Left ventricle myocardium inferior (tissue), 1 donor: ENCODE results near the gene SLIT3. TPM values are rescaled to one million over a fixed set of nuclear protein-coding genes. Genes with fewer than 3 reads are reported as not detected.

Source experiments
- DNase-seq: peaks from one replicate; pipeline ENCODE4 v3.0.0-alpha.2; 2020
- H3K27ac ChIP-seq: fragments of 200-600 bp; replicated peaks from 2 replicates; pipeline ENCODE4 v1.8.0; 2021
- H3K27me3 ChIP-seq: fragments of 200-600 bp; 2 replicates; pipeline ENCODE4 v1.8.0; 2021; ENCODE audit warnings: low read depth
- H3K36me3 ChIP-seq: fragments of 200-600 bp; 2 replicates; pipeline ENCODE4 v1.8.0; 2021
- H3K4me1 ChIP-seq: fragments of 200-600 bp; 2 replicates; pipeline ENCODE4 v1.8.0; 2021
- H3K4me3 ChIP-seq: fragments of 200-600 bp; 2 replicates; pipeline ENCODE4 v1.8.0; 2021; ENCODE audit warnings: mild to moderate bottlenecking, moderate library complexity
- H3K9me3 ChIP-seq: fragments of 200-600 bp; replicated peaks from 2 replicates; pipeline ENCODE4 v1.8.0; 2021
- CTCF ChIP-seq: fragments of 200-600 bp; IDR thresholded peaks from 2 replicates; pipeline ENCODE4 v1.8.0; 2021; ENCODE audit warnings: antibody characterized with exemption, mild to moderate bottlenecking, borderline replicate concordance
- intact Hi-C: fragments of 100-400 bp; cut with micrococcal nuclease; formaldehyde crosslinking; loops from one replicate; pipeline ENCODE4 v1.11.0; 2022
- total RNA-seq: library from RNA; stranded (reverse); fragmentation: NEBNext Ultra II Directional; extraction: Animal tissue kit (Norgen Biotek cat#: 25700); gene quantifications from one replicate; pipeline ENCODE4 v1.2.1, GENCODE V29; 2021
- donor health status: DM: no; HTN: yes; CAD: no; lungs with severe emphysema.

The SLIT3 gene
- total RNA-seq, 1 donor from 2014 or later = 22.7 TPM

- intact Hi-C loops = no loop called here
- Histone ChIP-seq H3K4me3 (no peak overlapping the region), H3K27ac (no peak overlapping the region), H3K36me3 (no peaks in the 10 kb centered on the region), H3K4me1 (no peaks in the 10 kb centered on the region), H3K9me3 (peaks cover 6% of the 10 kb centered on the region), H3K27me3 (peaks cover 11% of the 10 kb centered on the region)
- no peak for DNase-seq
- TF ChIP-seq CTCF = no peak
Measured at GRCh38 chr5:168771678-168772077, 529.3 kb downstream of the SLIT3 start.

GRCh38 chr5:168770996-168771395 is 529.9 kb downstream of the SLIT3 start:
- TF ChIP-seq CTCF = no peak
- no peak overlapping the region for H3K27ac ChIP-seq
- no peaks in the 10 kb centered on the region for H3K36me3 ChIP-seq
- H3K4me3 ChIP-seq = no peak overlapping the region
- no peak for DNase-seq
- H3K9me3 ChIP-seq = peaks cover 6% of the 10 kb centered on the region
- peaks cover 14% of the 10 kb centered on the region for H3K27me3 ChIP-seq
- no peaks in the 10 kb centered on the region for H3K4me1 ChIP-seq
- intact Hi-C loops = no loop called here

- no peaks in the 10 kb centered on the region for H3K36me3 ChIP-seq
- H3K27ac ChIP-seq = no peak overlapping the region
- intact Hi-C loops = no loop called here
- DNase-seq = no peak
- no peak overlapping the region for H3K4me3 ChIP-seq
- H3K9me3 ChIP-seq = peaks cover 6% of the 10 kb centered on the region
- H3K27me3 ChIP-seq = peaks cover 14% of the 10 kb centered on the region
- no peaks in the 10 kb centered on the region for H3K4me1 ChIP-seq
- no peak for TF ChIP-seq CTCF
Measured at GRCh38 chr5:168770036-168770498, 530.9 kb downstream of the SLIT3 start.

- Histone ChIP-seq H3K9me3 (peaks cover 6% of the 10 kb centered on the region), H3K27me3 (peaks cover 8% of the 10 kb centered on the region), H3K27ac (no peak overlapping the region), H3K4me3 (no peak overlapping the region), H3K4me1 (no peaks in the 10 kb centered on the region), H3K36me3 (no peaks in the 10 kb centered on the region)
- no peak for DNase-seq
- intact Hi-C loops = no loop called here
- no peak for TF ChIP-seq CTCF
Measured at GRCh38 chr5:168768172-168768571, 532.8 kb downstream of the SLIT3 start.

GRCh38 chr5:168766426-168766700 is 534.6 kb downstream of the SLIT3 start:
- H3K4me1 ChIP-seq = no peaks in the 10 kb centered on the region
- no peak overlapping the region for H3K4me3 ChIP-seq
- H3K27ac ChIP-seq = no peak overlapping the region
- H3K9me3 ChIP-seq = peaks cover 6% of the 10 kb centered on the region
- H3K27me3 ChIP-seq = peaks cover 4% of the 10 kb centered on the region
- no peaks in the 10 kb centered on the region for H3K36me3 ChIP-seq
- no peak for DNase-seq
- no peak for TF ChIP-seq CTCF
- intact Hi-C loops = no loop called here
